ENCODE data around the gene FSCN2. TPM values are rescaled to one million over a fixed set of nuclear protein-coding genes. Genes with fewer than 3 reads are reported as not detected.

FSCN2 gene
- total RNA-seq, 1 experiment from 2014 or later, result 0.31 TPM

DNA sequence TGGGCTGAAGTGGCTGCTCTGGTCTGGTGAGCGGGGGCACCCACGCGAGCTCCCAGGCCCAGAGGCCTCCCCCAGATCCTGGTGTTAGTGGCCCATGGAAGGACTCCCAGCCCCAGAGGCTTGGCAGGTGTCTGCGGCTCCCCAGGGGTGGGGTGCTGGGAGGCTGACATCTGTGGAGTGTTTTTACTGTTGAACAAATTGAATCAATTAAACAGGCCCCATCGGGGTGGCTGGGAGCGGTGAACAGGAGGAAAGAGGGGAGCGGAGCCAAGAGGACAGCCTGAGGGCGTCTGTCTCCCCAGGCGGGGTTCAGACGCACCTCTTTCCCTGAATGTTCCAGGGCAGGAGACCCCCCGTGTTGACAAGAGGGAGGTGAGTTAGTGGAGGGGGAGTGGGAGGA, 45.5 kb upstream of the FSCN2 start:
- Mint-ChIP-seq H3K4me3 (peak overlapping the region; percentile 45), H3K27me3 (ENCODE audit: low read depth) (peaks cover 72% of the 10 kb centered on the region), H3K9me3 (no peaks in the 10 kb centered on the region), H3K27ac (no peak overlapping the region), H3K4me1 (peaks cover 7% of the 10 kb centered on the region; the same call in 1 of the 2 replicates), H3K36me3 (no peaks in the 10 kb centered on the region)
- TF ChIP-seq PRRX2 (CRISPR knock-in tag; IDR thresholded peaks at IDR 0.05) (no peak), JAZF1 (CRISPR knock-in tag; IDR thresholded peaks at IDR 0.05) (no peak), ZNF416 (CRISPR knock-in tag; IDR thresholded peaks at IDR 0.05) (no peak), ATF6 (CRISPR knock-in tag; IDR thresholded peaks at IDR 0.05) (no peak)
- TF ChIP-seq, protein P1, sequence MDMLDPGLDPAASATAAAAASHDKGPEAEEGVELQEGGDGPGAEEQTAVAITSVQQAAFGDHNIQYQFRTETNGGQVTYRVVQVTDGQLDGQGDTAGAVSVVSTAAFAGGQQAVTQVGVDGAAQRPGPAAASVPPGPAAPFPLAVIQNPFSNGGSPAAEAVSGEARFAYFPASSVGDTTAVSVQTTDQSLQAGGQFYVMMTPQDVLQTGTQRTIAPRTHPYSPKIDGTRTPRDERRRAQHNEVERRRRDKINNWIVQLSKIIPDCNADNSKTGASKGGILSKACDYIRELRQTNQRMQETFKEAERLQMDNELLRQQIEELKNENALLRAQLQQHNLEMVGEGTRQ (CRISPR knock-in tag; IDR thresholded peaks at IDR 0.05), result no peak
- TF ChIP-seq, protein P2, sequence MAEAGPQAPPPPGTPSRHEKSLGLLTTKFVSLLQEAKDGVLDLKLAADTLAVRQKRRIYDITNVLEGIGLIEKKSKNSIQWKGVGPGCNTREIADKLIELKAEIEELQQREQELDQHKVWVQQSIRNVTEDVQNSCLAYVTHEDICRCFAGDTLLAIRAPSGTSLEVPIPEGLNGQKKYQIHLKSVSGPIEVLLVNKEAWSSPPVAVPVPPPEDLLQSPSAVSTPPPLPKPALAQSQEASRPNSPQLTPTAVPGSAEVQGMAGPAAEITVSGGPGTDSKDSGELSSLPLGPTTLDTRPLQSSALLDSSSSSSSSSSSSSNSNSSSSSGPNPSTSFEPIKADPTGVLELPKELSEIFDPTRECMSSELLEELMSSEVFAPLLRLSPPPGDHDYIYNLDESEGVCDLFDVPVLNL (CRISPR knock-in tag; IDR thresholded peaks at IDR 0.05; ENCODE audit: borderline replicate concordance, low read depth), result no peak
- TF ChIP-seq, protein P3, sequence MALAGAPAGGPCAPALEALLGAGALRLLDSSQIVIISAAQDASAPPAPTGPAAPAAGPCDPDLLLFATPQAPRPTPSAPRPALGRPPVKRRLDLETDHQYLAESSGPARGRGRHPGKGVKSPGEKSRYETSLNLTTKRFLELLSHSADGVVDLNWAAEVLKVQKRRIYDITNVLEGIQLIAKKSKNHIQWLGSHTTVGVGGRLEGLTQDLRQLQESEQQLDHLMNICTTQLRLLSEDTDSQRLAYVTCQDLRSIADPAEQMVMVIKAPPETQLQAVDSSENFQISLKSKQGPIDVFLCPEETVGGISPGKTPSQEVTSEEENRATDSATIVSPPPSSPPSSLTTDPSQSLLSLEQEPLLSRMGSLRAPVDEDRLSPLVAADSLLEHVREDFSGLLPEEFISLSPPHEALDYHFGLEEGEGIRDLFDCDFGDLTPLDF (CRISPR knock-in tag; IDR thresholded peaks at IDR 0.05), result no peak
- TF ChIP-seq, protein P4, sequence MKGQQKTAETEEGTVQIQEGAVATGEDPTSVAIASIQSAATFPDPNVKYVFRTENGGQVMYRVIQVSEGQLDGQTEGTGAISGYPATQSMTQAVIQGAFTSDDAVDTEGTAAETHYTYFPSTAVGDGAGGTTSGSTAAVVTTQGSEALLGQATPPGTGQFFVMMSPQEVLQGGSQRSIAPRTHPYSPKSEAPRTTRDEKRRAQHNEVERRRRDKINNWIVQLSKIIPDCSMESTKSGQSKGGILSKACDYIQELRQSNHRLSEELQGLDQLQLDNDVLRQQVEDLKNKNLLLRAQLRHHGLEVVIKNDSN (CRISPR knock-in tag; IDR thresholded peaks at IDR 0.05), result no peak
- ChIA-PET CTCF (interaction anchor here (0.9 to 2.6 kb wide), 6 partner anchors 31 to 228 kb away, joined by 3 to 25 read pairs (median 10); no protein-coding TSS in a partner anchor), POLR2A (no interaction called here)
- ATAC-seq (no peak), DNase-seq (ENCODE audit: low spot score) (no peak)

- Mint-ChIP-seq H3K36me3 (no peaks in the 10 kb centered on the region), H3K4me3 (peak overlapping the region; percentile 52), H3K4me1 (peaks cover 7% of the 10 kb centered on the region; the same call in 1 of the 2 replicates), H3K27me3 (ENCODE audit: low read depth) (peaks cover 66% of the 10 kb centered on the region), H3K9me3 (no peaks in the 10 kb centered on the region), H3K27ac (no peak overlapping the region)
- TF ChIP-seq RELA (CRISPR knock-in tag; IDR thresholded peaks at IDR 0.05; ENCODE audit: borderline replicate concordance) (no peak), PRDM15 (CRISPR knock-in tag; IDR thresholded peaks at IDR 0.05) (peak; percentile 36; the same call in 1 of the 2 replicates)
- no peak for ATAC-seq
- peak; percentile 33 for DNase-seq (ENCODE audit: low spot score)
- POLR2A ChIA-PET, result interaction anchor here (1.8 kb wide), 1 partner anchor 25 kb away, joined by 7 read pairs; no protein-coding TSS in a partner anchor
- CTCF ChIA-PET, result interaction anchor here (0.6 to 2.8 kb wide), 23 partner anchors 8 to 232 kb away, joined by 3 to 62 read pairs (median 10); partner anchors contain the start of gene BAHCC1
Observed at GRCh38 chr17:81483085-81483861, 44.9 kb upstream of the FSCN2 start.
